GM21528 (cell line): ENCODE data around the gene BCL3.
"Not testable (repeated sequence)": the region's sequence is repeated elsewhere in the genome, so short reads cannot be mapped to it uniquely, and the experiment has no call there.

Source experiments
- ATAC-seq: cut with Tn5 transposase; IDR thresholded peaks from one replicate; pipeline ENCODE4 v1.9.1; 2021; ENCODE audit warnings: mild to moderate bottlenecking, moderate library complexity; ENCODE audit not compliant: unreplicated experiment, low FRiP score

Gene BCL3

DNA sequence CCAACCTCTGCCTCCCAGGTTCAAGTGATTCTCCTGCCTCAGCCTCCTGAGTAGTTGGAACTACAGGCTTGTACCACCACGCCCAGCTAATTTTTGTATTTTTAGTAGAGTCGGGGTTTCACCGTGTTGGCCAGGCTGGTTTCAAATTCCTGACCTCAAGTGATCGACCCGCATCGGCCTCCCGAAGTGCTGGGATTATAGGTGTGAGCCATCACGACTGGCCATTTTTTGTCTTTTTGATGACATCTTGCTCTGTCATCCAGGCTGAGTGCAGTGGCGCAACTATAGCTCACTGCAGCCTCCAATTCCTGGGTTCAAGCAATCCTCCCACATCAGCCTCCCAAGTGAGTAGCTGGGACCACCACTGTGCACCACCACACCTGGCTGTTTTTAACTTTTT lies 28.1 kb upstream of the BCL3 start:
- ATAC-seq = not testable (repeated sequence)

DNA sequence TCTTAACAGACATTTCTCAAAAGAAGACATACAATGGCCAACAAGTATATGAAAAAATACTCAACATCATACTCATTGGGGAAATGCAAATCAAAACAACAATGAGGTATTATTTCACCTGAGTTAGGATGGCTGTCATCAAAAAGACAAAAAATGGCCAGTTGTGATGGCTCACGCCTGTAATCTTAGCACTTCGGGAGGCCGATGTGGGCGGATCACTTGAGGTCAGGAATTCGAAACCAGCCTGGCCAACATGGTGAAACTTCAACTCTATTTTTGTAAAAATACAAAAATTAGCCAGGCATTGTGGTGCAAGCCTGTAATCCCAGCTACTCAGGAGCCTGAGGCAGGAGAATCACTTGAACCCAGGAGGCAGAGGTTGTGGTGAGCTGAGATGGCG lies 27.6 kb upstream of the BCL3 start:
- no peak for ATAC-seq

DNA sequence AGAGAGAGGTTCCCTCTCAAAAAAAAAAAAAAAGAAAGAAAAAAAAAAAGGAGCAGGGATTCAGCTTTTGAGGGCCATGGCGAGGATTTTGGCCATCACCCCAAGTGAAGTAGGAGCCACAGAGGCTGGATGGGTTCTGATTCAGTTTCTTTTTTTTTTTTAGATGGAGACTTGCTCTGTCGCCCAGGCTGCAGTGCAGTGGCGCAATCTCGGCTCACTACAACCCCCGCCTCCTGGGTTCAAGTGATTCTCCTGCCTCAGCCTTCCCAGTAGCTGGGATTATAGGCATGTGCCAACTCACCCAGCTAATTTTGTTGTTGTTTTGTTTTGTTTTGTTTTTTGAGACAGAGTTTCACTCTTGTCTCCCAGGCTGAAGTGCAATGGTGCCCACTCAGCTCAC lies 27.1 kb upstream of the BCL3 start:
- ATAC-seq = not testable (repeated sequence)

DNA sequence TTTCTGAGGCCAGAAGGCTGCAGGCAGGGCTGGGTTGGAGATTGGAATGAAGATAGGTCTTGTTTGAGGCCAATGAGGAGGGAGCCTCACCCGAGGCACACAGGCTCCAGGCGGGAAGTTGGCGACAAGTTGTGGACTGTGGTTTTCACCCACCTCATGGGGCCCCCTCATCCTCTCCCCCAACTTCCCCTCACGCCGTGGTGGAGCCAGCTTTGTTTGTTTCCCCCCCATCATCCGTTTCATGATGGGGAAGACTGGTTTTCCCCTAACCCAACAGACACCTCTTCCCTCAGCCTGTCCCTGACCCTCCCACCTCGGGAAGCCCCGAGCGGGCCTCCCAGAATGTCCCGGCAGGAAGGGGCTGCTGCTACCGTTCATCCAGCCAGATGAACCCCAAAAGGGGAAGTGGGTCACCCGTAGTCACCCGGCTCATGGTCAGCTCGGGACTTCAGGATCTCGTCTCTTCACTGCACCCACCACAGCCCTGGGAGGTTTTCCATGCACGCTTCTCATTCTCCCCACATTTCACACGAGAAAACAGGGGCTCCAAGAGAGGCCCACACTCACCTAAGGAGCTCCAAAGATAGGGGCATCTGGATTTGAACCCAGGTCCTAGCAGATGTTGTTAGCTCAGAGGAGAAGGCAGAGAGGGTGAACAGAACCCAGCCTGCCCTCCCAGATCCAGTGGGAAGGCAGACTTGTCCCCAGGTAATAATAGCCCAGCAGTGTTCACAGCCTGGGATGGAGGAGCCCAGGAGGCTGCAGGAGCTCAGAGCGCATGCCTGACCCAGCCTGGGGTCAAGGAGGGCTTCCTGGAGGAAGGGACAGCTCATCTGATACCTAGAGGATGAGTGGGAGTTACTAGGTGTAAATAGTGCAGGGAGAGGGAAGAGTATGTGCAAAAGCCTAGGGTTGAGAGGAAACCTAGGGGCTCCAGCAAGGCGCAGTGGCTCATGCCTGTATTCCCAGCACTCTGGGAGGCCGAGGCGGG lies 26.1 kb upstream of the BCL3 start:
- no peak for ATAC-seq

DNA sequence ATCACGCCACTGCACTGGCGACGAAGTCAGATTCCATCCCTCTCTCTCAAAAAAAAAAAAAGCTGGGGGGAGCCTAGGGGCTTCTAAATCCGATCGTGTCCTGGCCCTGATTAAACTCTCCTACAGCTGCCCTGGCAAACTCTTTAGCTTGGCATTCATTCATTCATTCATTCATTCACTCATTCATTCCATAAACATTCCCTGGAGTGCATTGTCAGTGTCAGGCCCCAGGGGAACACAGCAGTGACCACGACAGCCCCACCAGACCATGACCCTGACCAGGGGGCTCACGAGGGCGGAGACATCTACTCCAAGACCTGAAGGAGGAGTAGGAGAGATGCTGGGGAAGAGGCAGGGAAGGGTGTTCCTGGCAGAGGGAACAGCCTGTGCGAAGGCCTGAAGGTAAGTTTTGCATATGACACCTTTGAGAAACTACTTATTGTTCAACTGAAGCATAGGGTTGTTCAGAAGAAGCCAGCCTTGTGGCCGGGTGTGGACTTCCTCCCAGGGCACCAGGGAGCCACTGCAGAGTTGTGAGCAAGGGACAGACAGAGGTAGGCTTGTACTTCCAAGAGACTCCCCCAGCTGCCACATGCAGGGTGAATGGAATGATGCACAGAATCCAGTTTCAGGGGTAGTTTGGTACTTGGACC lies 25.1 kb upstream of the BCL3 start:
- ATAC-seq = no peak

DNA sequence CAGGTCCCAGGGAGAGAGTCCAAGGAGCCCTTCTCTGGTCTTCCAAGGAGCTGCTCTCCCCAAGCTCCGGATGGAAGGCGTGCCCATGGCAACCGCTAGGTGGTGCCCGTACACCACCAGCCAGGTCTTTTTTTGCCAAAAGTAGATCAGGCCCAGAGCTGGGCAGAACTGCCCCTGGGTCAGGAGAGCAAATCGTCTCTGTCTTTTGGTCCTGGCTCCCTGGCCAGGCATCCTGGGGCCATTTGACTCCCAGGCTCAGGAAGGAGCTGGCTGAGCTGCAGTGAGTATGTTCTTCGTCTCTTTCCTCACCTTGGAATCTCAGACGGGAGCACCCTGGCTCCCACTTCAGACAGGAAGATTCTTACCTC lies 24.6 kb upstream of the BCL3 start:
- ATAC-seq = no peak

DNA sequence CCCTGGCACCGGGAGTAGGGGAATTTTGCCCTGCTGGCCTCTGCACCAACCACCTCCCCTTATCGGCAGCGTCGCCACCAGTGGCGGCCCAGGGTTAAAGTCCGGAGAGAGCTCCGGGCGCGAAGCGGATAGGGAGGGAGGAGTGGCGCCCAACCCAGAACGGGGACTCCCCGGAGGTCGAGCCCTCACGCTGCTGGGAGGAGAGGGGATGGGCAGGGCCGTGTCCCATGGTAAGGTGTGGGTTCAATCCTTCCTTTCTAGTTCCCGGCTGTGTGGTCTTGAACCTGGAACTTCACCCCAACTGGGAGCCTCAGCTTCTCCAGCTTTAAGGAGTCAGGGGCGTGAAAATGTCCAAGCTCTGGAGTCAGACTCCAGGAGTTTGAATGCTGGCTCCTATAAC lies 23.3 kb upstream of the BCL3 start:
- no peak for ATAC-seq

DNA sequence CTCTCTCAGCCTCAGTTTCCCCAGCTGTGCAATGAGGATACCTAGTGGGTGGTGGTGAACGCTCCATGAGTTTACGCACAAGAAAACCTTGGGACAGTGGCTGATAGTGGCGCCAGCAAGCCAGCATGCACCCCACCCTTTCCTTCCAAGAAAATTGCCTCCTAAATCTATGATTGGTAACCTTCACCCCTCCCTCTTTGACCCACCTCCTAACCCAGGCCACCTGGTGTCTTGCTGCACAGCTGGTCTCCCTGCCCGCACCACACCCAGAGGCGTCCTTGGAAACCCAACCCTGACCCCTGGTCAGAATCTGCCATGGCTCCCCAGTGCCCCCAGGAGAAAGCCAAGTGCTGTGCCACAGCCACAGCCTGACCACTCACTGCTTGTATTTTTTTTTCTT lies 22.8 kb upstream of the BCL3 start:
- no peak for ATAC-seq

DNA sequence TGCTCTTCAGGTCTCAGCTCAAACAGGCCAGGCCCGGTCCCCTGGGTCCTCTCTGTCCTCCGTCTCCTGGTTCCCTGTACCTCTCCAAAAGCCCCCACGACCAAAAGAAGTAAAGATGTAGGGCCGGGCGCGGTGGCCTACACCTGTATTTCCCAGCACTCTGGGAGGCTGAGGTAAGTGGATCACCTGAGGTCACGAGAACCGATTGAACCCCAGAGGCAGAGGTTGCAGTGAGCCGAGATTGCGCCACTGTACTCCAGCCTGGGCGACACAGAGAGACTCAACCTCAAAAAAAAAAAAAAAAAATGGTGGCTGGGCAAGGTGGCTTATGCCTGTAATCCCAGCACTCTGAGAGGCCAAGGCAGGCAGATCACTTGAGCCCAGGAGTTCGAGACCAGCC lies 22.0 kb upstream of the BCL3 start:
- ATAC-seq = no peak

DNA sequence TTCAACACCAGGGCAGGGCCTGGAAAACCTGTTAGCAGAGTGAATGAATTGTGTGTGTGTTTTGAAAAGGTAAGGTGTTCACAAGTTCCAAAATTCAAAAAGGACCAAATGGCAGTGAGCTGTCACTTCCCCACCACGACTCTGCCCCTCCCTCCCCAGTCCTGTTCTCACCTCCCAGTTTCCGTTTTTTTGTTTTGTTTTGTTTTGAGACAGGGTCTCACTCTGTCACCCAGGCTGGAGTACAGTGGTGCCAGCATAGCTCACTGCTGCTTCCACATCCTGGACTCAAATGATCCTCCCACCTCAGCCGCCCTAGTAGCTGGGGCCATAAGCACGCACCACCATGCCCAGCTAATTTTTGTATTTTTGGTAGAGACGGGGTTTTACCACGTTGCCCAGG lies 20.3 kb upstream of the BCL3 start:
- ATAC-seq = no peak

DNA sequence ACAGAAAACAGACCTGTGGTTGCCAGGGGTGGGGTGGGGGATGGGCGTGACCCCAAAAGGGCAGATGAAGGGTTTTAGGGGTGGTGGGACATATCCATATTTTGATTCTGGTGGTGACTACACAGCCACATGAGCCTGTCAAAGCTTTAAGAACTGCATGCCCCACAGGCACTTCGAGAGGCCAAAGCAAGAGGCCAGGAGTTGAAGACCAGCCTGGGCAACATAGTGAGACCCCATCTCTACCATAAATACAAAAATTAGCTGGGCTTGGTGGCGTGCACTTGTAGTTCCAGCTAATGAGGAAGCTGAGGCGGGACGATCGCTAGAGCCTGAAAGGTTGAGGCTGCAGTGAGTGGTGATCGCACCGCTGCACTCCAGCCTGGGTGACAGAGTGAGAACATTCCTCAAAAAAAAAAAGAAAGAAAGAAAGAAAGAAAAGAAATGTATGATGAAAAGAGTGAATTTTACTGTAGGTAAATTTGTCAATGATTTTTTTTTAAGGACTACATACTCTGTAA lies 18.9 kb upstream of the BCL3 start:
- no peak for ATAC-seq

DNA sequence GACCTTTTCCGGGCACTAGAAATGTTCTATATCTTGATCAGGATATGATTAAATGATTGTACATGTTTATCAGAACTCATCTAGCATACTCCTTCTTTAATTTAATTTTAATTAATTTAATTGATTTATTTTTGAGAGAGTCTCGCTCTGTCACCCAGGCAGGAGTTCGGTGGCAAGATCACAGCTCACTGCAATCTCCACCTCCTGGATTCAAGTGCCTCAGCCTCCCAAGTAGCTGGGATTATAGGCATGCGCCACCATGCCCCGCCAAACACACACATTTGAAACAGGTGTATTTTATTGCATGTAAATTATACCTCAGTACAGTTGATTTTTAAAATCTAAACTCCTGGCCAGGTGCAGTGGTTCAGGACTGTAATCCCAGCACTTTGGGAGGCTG lies 17.4 kb upstream of the BCL3 start:
- ATAC-seq = no peak

DNA sequence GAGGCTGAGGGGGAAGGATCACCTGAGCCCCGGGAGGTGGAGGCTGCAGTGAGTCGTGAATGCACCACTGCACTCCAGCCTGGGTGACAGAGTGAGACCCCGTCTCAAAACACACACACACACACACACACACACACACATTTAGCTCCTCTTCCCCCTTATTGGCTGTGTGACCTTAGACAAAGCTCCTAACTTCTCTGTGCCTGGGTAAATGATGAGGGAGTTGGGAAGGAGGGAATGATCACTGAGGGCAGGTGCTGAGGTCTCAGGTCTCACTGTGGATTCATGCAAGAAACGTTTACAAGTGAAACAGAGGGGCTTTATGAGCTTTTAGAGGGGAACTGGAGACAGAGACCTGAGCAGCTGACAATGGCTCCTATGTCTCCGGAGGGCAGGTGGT lies 16.9 kb upstream of the BCL3 start:
- no peak for ATAC-seq

DNA sequence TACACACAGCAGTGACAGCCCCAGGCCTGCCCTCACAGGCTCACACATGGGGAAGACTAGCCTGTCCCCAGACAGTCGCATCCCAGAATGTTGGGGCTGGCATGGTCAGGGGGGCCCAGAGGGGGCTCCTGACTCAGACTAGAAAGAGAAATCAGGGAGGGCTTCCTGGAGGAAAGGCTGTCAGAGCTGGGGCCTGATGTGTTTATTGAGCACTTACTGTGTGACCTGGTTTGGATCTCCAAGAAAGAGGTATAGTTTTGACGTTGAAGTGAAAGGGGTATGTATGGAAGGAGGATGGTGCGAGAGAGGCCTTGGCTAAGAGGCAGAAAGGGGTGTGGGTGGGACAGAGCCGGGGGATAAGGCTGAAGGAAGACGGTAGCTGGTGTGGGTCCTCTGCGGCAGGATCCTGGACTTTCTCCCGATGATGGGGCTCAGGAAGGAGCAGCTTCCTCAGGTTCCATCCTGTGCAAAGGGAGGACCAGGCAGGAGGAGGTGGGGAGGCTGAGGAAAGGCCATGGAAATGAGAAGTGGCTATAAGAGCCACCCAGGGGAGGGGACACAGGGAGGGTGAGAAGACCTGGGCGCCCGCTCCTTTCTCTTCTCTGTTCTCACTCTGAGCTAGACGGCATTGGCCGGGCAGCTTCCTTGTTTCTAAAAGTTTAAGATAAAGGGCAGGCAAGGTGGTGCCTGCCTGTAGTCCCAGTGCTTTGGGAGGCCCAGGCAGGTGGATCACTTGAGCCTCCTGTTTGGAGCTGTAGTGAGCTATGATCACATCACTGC lies 16.1 kb upstream of the BCL3 start:
- ATAC-seq = no peak

DNA sequence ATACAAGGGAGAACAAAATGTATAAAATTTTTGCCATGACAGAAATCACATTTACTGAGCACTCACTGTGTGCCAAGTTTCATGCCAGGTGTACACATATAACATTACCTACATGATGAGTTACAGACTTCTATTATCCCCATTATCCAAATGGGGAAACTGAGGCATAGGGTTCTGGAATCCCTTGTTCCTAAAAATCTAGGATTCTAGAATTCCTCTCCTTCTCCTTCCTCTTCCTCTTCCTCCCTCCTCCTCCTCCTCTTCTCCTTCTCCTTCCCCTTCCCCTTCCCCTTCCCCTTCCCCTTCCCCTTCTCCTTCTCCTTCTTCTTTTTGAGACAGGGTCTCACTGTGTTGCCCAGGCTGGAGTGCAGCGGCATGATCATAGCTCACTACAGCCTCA lies 14.2 kb upstream of the BCL3 start:
- ATAC-seq = no peak

DNA sequence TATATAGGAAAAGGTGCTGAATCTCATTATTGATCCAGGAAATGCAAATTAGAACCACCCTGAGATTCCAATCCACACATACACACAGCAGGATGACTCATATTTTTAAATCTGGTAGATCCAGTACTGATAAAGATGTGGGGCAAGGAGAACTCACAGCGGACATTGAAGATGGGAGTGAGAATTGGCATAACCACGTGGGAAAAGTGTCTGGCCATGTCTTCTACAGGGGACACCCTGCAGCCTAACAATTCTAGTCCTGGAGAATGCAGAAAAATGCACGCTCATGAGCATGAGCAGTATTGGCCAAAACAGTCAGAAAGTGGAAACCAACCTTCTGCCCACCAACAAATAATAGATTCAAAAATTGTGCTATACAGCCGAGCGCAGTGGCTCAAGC lies 13.5 kb upstream of the BCL3 start:
- no peak for ATAC-seq

DNA sequence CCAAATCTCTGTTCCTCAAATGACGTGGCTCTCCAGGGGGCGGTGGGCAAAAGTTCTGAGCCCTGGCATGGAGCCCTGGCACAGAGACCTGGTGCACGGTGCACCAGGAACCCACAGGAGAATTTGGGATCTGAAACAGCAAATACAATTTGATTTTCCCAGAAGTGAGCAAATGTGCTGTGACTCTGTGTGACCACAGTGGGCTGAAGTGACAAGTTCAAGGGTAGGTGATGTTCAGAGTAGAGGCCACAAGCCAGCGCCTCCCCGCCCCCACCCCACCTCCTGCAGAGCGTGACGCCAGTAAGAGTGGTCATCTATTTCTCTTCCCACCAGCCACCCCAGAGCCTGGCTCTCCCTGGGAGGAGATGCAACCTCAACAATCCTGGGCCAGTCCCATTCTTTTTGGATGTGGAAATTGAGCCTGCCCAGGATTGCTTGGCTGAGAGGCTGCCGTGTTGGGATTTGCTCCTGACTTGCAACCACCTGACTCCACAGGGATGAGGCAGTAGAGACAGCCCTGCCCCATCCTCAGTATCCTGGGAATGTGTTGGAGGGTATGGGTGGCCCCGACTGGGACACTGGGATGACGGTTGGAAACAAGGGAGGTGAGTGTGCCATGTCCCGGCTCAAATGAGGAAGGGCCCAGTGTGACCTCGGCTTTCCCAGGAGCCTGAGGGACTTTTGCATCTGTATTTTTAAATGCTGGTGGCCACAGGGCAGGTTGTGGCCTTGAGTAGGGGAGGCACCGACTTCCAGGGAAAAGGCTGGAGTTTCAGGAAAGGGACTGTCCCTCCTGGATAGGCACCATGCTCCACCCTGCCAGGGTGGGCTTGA lies 11.1 kb upstream of the BCL3 start:
- ATAC-seq = no peak

DNA sequence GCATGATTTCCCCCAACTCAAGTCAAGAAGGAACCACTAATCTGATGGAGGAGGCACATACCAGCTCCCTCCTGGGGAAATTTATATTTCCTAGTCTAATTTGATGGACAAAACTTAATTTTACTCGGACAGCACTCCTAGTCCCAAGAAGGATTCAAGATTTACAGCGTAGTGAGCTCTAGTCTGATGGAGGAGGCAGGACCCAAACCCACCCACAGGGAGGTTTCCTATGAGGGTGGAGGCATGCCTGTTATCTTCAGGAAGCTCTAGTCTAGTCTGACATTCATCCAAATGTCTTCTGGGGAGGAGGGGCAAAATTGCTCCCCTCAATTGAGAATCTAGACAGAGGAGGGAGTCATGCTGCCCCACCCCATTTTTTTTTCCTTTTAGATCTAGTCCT lies 10.4 kb upstream of the BCL3 start:
- no peak for ATAC-seq

DNA sequence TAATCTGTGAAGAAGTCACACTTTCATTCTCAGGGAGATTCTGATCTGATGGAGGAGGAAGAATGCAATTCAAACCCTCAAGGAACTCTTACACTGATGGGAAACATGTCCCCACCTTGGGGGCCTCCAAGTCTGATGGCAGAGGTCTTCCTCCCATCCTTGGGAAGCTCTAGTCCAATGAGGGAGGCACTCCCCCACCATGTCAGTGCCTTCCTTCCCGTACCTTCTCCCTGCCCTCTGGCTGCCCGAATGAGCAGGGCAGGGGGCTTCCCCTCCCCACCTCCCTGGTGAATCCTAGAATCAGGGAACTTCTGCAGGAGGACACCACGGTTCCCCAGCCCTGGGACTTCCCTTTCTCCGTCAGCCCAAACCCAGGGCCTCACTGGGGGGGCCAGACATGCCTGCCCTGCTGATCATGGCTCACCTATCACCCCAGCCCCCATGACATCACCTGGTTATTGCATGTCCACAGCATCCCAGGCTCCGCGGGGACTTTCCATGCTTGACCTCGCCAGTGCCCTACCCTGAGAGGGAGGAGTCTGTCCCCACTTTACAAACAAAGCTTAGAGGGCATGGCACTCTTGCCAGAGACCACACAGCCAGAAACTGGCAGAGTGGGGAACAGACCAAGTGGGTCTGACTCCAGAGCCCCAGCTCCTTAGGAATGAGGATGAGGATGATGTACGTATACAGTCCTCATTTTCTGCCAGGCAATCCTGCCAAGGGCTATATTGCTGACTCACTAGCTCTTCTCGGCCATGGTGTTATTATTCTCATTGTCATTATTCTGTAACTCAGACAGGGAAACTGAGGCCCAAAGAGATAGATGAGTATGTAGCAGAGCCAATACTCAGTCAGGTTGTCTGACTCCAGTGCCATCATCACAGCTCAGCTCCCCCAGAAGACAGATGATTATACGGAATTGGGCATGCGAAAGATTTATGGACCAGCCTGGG lies 9.6 kb upstream of the BCL3 start:
- no peak for ATAC-seq
